NCI-H1105 (cell line): ENCODE data around the gene TADA1.

ENCODE experiments used
- DNase-seq: peaks from one replicate; lab custom pipeline; 2025; lab: John Stamatoyannopoulos, UW

The TADA1 gene, protein sequence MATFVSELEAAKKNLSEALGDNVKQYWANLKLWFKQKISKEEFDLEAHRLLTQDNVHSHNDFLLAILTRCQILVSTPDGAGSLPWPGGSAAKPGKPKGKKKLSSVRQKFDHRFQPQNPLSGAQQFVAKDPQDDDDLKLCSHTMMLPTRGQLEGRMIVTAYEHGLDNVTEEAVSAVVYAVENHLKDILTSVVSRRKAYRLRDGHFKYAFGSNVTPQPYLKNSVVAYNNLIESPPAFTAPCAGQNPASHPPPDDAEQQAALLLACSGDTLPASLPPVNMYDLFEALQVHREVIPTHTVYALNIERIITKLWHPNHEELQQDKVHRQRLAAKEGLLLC

GRCh38 chr1:166875734-166876539, at the start of gene TADA1:
TADA1 (minus strand) TSS chr1:166876264; CDS start chr1:166876233, 31 bp downstream.
- DNase-seq, result peak; percentile 99

DNA sequence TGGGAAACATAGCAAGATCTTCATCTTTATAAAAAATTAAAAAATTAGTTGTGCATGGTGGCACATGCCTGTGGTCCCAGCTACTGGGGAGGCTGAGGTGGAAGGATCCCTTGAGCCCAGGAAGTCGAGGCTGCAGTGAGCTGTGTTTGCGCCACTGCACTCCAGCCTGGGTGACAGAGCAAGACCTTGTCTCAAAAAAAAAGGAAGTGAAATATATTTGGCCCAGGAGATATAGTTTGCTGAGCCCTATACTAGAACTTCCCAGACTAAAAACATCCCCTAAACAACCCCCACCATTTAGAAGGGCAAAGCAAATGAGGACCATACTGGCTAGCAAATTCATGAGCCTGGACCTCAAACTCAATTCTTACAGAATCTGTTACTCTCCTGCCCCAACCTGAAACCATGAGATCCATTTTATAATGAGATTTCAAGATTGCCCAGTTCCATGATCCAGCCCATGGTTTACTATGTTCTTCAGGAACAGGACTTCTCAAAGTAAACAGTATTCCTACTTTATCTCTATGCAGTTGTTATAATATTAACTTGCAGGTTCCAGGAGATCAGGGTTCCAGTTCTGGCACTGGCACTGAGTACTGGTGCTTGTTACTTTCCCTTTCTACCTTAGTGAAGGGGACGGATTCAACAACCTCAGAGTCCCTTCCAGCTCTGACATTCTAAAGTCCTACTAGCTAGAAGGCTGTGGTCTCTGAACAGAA, 48.9 kb upstream of the TADA1 start:
- DNase-seq, result no peak

DNA sequence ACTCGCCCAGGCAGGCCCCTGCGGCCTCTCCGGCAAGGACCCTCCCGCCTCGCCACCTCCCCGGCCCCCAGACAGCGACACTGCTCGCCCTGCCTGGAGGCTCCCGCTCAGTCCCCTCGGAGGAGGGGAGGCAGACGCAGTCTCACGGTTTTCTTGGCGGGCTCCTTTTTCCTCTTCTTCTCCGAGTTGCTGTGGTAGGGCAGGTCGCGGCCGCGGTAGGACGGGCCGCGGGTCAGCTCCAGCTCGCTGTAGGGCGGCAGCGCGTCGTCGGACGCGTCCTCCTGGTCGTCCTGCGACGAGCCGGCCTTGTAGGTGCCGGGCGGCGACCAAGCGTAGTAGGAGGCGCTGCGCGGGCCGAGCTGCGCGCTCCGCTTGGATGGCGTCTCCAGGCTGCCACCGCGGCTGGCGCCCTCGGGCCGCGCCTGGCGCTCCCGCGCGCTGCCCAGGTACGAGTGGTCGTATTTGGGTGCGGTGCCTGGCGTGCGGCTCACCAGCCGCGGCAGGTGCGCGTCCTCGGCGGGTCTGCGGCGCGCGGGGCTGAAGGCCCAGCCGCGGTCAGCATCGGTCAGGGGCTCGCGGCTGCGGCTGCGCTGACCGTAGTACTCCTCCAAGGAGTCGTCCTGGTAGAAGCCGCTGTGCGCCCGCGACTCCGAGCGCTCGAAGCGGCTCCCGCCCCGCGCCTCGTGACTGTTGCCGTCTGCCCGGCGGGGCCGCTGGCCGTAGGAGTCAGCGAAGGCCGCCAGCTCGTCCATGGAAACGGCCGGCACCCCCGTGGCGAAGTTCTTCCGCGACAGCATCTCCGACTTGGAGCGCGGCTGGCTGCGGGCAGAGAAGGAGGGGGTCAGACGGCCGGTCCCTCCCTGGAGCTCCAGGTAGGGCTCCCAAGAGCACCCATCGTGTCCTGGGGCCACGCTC, 44.8 kb upstream of the TADA1 start:
- peak; percentile 24 for DNase-seq

DNA sequence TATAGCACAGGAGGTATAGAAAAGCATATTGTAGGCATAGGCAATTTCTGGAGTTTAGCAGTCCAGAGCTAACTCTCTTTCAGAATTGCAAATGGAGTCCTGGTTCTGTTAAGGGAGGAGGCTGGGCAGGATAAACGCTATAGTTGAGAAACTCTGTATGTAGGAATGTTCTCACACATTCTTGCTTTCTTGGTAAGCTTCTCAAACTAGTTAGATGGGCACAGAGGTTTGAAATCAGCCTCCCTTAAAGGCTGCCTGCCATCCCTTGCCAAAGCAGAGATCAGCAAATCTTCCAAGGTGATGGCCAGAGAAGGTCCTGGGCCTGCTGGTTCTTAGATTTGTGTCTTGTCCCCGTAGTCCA, 42.9 kb upstream of the TADA1 start:
- DNase-seq, result no peak

- DNase-seq, result no peak
These were observed 42.3 kb upstream of the TADA1 start for GRCh38 chr1:166918088-166918955.

- no peak for DNase-seq
These were observed 39.9 kb upstream of the TADA1 start for GRCh38 chr1:166915941-166916340.

GRCh38 chr1:166915042-166915441, 39.0 kb upstream of the TADA1 start:
- DNase-seq, result no peak

- DNase-seq, result no peak
These were observed 38.0 kb upstream of the TADA1 start for GRCh38 chr1:166914111-166914510.

DNA sequence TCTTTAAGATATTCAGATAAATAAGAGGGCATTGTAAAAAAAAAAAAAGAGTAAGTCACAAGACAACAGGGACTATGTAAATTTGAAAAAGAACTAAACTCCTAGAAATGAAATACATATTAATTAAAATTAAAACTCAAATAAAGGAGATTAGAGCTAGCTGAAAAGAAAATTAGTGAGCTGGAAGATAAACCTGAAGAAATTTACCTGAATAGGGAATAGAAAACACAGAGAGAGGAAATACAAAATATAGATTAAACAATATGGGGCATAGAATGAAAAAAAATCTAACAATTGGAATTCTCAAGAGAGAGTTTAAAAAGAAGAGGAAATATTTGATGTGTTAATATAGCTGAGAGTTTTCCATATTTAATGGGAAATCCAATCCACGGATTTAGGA, 35.6 kb upstream of the TADA1 start:
- no peak for DNase-seq

- DNase-seq, result peak; percentile 79
These were observed 34.4 kb upstream of the TADA1 start for GRCh38 chr1:166910396-166910994.

DNA sequence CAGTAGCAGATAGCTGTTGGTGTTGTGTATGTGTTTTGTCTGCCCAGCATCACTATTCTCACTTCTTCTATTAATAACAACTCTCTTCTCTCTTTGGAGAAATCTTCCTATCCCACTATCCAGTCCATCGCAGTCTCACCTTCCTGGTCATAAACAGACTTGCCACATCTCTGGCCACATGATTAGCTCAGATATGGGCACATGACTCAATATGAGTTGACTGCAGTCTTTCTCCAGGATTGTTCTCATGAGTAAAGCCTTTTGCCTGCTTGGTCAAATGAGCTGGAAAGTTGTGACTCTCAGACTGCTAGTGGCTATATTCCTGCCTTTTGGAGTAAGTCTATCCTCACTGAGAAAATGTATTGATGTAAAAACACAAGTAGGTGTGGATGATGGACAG, 32.9 kb upstream of the TADA1 start:
- DNase-seq, result no peak

GRCh38 chr1:166907763-166908162, 31.7 kb upstream of the TADA1 start:
- no peak for DNase-seq

DNA sequence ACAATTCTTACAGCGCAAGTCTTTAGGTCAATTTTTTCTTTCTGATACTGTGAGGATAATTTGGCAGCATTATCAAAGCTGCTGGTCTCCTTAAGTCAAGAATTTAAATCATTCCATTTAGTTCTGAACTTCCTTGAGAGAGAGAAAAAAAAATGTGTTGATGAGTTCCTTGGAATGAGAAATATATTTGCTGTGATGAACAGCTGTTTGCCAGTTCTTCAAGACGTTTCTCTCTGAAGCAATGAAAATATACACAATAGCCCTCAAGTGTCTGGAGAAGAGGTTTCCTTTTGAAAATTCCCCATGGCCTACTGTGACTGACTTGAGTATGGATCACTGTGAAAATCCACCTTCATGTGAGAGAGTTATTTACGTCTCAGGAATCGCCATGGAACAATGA, 31.0 kb upstream of the TADA1 start:
- DNase-seq, result no peak

GRCh38 chr1:166906647-166907046, 30.6 kb upstream of the TADA1 start:
- no peak for DNase-seq

DNA sequence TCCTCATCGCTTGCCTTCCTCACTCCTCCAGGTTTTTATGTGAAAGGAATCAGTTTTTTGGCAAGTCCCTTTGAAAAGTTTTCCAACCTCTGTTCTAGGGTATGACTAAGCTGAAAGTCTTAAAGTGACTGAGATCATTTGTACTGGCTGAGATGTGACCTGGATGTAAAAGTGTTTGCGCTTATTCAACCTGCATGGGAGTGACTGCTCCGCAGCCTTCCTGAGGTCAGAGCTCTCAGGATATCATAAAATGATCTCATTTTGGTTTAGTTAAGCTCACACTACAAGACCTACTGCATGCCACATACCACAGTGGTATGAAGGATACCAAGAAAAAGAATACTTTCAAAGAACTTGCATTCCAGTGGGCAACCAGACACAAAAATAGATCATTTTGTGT, 29.8 kb upstream of the TADA1 start:
- DNase-seq, result no peak

GRCh38 chr1:166905136-166905535, 29.1 kb upstream of the TADA1 start:
- DNase-seq, result no peak

DNA sequence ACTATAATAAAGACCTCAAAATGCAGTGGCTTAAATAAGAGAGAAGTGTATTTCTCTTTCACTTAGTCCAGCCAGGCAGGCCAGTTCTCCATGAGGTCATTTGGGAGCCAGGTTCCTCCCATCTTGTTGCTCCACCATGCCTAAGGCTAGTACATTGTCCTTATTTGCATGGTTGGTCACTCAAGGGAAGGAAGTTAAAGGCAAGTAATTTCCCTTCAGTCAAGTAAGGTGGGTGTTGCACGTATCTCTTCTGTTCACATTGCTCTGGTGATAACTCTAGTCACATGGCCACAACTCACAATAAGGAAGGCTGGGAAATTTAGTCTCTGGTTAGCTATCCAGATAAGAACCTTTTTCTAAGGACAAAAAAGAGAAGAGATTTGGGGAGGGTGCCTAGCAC, 27.2 kb upstream of the TADA1 start:
- no peak for DNase-seq

DNA sequence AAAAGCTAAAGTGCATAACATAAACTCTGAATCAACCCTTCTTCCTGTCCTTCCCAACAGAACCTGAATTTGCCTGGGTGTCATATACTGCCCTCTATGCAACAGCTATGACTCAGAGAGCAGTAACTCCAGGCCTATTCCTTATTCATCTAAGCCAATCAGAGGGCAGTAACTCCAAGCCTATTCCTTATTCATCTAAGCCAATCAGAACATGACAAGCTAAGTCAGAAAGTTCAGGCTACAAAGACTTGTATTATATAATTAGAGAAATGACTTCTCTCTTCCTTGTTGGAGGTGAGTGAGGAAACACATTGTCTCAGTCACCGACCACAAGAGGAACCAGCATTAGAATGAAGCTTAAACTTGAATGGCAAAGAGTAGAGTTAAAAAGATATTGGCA, 26.2 kb upstream of the TADA1 start:
- no peak for DNase-seq

- DNase-seq, result no peak
These were observed 24.9 kb upstream of the TADA1 start for GRCh38 chr1:166900987-166901386.

- DNase-seq, result no peak
These were observed 23.7 kb upstream of the TADA1 start for GRCh38 chr1:166899769-166900168.
